ENCODE results near the gene TMEM255B. TPM values are rescaled to one million over a fixed set of nuclear protein-coding genes. Genes with fewer than 3 reads are reported as not detected.

TMEM255B gene
- polyA plus RNA-seq, 1 donor (not counting 4 experiments of a cell fraction or from before 2014, with no cell fraction given) = 7.6 TPM

DNA sequence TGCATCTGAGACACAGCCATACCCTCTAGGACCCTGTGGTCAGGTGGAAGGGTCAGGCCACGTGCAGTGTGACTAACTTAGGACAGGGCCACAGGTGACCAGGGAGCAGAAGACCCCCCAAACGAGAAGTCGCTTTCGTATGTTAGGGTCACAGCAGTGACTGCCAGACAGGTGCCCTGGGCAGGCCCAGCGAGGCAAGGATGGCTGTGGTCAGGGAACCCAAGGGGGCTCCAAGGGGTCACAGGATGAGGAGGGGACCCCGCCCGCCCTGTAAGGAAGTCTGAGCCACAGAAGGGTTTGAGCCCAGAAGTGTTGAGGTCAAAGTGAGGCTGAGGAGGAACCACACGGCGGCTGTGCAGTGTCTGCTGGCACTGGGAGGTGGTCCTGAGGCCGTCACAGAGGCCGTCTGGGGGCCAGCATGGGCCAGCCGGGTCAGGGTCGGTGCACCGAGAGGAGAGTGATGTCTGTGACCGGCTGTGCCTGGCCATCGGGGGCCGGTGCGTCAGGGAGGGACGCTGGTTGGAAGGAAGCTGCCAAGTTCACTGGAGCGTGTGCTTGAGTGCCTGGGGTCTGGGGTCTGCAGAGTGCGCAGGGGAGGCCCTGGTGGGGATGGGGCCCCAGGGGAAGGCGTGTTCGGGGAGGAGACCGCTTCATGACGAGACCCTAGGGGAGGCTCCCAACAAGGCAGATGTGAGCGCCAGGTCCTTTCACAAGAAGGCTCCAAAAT lies 24.8 kb upstream of the TMEM255B start:
- TF ChIP-seq CTCF (optimal IDR thresholded peaks at IDR 0.05 in 1 of 3, IDR thresholded peaks at IDR 0.05 in 1 of 3, conservative IDR thresholded peaks at IDR 0.05 in 1 of 3; ENCODE audit: extremely low read depth in 1 of 3, insufficient read depth in 2 of 3, low read length in 3 of 3) = no peak
- no peak for TF ChIP-seq EZH2 (IDR thresholded peaks at IDR 0.05; ENCODE audit: low read length)
- no peak for DNase-seq (ENCODE audit: low read depth, low spot score)
- Histone ChIP-seq H3K27me3 (ENCODE audit: control insufficient read depth, extremely low read depth, insufficient read depth, low read length) (peaks cover 22% of the 10 kb centered on the region), H3K9me3 (ENCODE audit: control insufficient read depth, low read depth, low read length) (peaks cover 8% of the 10 kb centered on the region), H3K36me3 (ENCODE audit: control insufficient read depth in 2 of 2, extremely low read depth in 1 of 2, insufficient read depth in 2 of 2, low read length in 2 of 2) (no peaks in the 10 kb centered on the region), H4K20me1 (ENCODE audit: control insufficient read depth, extremely low read depth, insufficient read depth, low read length) (no peaks in the 10 kb centered on the region), H3K4me2 (ENCODE audit: control insufficient read depth, extremely low read depth, insufficient read depth, low read depth, low read length) (no peak overlapping the region), H3K4me1 (ENCODE audit: control insufficient read depth, extremely low read depth, insufficient read depth, low read length) (peaks cover 3% of the 10 kb centered on the region), H3K4me3 (ENCODE audit: control insufficient read depth in 2 of 3, extremely low read depth in 1 of 3, insufficient read depth in 2 of 3, low read depth in 1 of 3, low read length in 3 of 3) (no peak overlapping the region), H3K9ac (ENCODE audit: control insufficient read depth, extremely low read depth, insufficient read depth, low read length) (no peak overlapping the region), H2AFZ (ENCODE audit: control insufficient read depth, low read length) (no peak overlapping the region), H3K79me2 (ENCODE audit: control insufficient read depth, insufficient read depth, low read length) (no peaks in the 10 kb centered on the region), H3K27ac (ENCODE audit: control insufficient read depth, insufficient read depth, low read length) (no peak overlapping the region), H3K9me1 (ENCODE audit: control insufficient read depth, extremely low read depth, insufficient read depth, low read length) (no peaks in the 10 kb centered on the region)
- no peak for FAIRE-seq
- dilution Hi-C loops (cut with MboI; ENCODE audit: extremely low pct_ligation_motif_present, low sequenced_read_pairs) = no loop called here

DNA sequence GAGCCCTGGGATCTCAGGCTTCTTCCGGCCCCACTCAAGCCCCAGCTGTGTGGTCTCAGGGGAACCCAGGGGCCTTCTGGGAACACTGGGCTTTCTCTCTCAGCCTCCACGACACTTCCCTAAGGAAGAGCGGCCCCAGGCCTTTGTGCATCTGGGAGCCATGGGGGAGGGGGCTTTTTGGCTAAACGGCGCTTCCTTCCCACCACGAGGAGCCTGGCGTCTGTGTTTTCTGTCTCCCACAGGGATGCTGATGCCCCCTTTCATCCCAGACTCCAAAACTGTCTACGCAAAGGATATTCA lies 24.2 kb upstream of the TMEM255B start:
- dilution Hi-C loops (cut with MboI; ENCODE audit: extremely low pct_ligation_motif_present, low sequenced_read_pairs) = no loop called here
- Histone ChIP-seq H3K4me3 (ENCODE audit: control insufficient read depth in 2 of 3, extremely low read depth in 1 of 3, insufficient read depth in 2 of 3, low read depth in 1 of 3, low read length in 3 of 3) (no peak overlapping the region), H3K4me2 (ENCODE audit: control insufficient read depth, extremely low read depth, insufficient read depth, low read depth, low read length) (no peak overlapping the region), H3K9ac (ENCODE audit: control insufficient read depth, extremely low read depth, insufficient read depth, low read length) (no peak overlapping the region), H3K27me3 (ENCODE audit: control insufficient read depth, extremely low read depth, insufficient read depth, low read length) (peaks cover 17% of the 10 kb centered on the region), H3K9me3 (ENCODE audit: control insufficient read depth, low read depth, low read length) (peaks cover 8% of the 10 kb centered on the region), H3K79me2 (ENCODE audit: control insufficient read depth, insufficient read depth, low read length) (no peaks in the 10 kb centered on the region), H2AFZ (ENCODE audit: control insufficient read depth, low read length) (no peak overlapping the region), H3K4me1 (ENCODE audit: control insufficient read depth, extremely low read depth, insufficient read depth, low read length) (no peaks in the 10 kb centered on the region), H3K9me1 (ENCODE audit: control insufficient read depth, extremely low read depth, insufficient read depth, low read length) (no peaks in the 10 kb centered on the region), H3K36me3 (ENCODE audit: control insufficient read depth in 2 of 2, extremely low read depth in 1 of 2, insufficient read depth in 2 of 2, low read length in 2 of 2) (no peaks in the 10 kb centered on the region), H4K20me1 (ENCODE audit: control insufficient read depth, extremely low read depth, insufficient read depth, low read length) (no peaks in the 10 kb centered on the region), H3K27ac (ENCODE audit: control insufficient read depth, insufficient read depth, low read length) (no peak overlapping the region)
- no peak for TF ChIP-seq CTCF (optimal IDR thresholded peaks at IDR 0.05 in 1 of 3, IDR thresholded peaks at IDR 0.05 in 1 of 3, conservative IDR thresholded peaks at IDR 0.05 in 1 of 3; ENCODE audit: extremely low read depth in 1 of 3, insufficient read depth in 2 of 3, low read length in 3 of 3)
- FAIRE-seq (no peak), DNase-seq (ENCODE audit: low read depth, low spot score) (no peak)
